Kidney (tissue), 14 donors: ENCODE data around the gene COL4A3. TPM values are rescaled to one million over a fixed set of nuclear protein-coding genes. Genes with fewer than 3 reads are reported as not detected.

Experiments
- DNase-seq, 5 donors: peaks; one replicate each; pipeline ENCODE4 v3.0.0-alpha.2; 2013 to 2020
- FAIRE-seq: peaks from 2 replicates; lab custom pipeline; 2012; peaks lifted over from hg19 to GRCh38; lab: Jason Lieb, UNC
- H3K27ac ChIP-seq, 2 donors: one replicate each; pipeline ENCODE4 v1.7.0; 2013; ENCODE audit warnings: low read depth in 2 of 2, low read length in 2 of 2, inconsistent platforms in 1 of 2
- H3K27me3 ChIP-seq: one replicate; pipeline ENCODE4 v1.7.1; 2013; ENCODE audit warnings: low read length, inconsistent platforms; ENCODE audit not compliant: control insufficient read depth, insufficient read depth
- H3K36me3 ChIP-seq, 3 donors: one replicate each; pipeline versions ENCODE4 v1.7.0 to v1.7.1; 2013; ENCODE audit warnings: low read length in 3 of 3, control low read depth in 1 of 3, inconsistent platforms in 1 of 3; ENCODE audit not compliant: insufficient read depth in 3 of 3, control insufficient read depth in 2 of 3
- H3K4me1 ChIP-seq, 3 donors: one replicate each; pipeline versions ENCODE4 v1.7.0 to v1.7.1; 2013; ENCODE audit warnings: low read length in 3 of 3, inconsistent platforms in 1 of 3, low read depth in 1 of 3; ENCODE audit not compliant: control insufficient read depth in 2 of 3, insufficient read depth in 2 of 3
- H3K4me3 ChIP-seq, 3 donors: one replicate each; pipeline versions ENCODE4 v1.7.0 to v1.8.1; 2013; ENCODE audit warnings: low read length in 3 of 3, control low read depth in 1 of 3, inconsistent platforms in 1 of 3
- H3K9ac ChIP-seq, 3 donors: one replicate each; pipeline versions ENCODE4 v1.7.0 to v1.7.1; 2013; ENCODE audit warnings: low read length in 3 of 3, control low read depth in 1 of 3, inconsistent platforms in 1 of 3
- H3K9me3 ChIP-seq, 3 donors: one replicate each; pipeline versions ENCODE4 v1.7.0 to v1.7.1; 2013; ENCODE audit warnings: low read length in 3 of 3, control low read depth in 1 of 3, inconsistent platforms in 1 of 3; ENCODE audit not compliant: control insufficient read depth in 2 of 3, insufficient read depth in 1 of 3
- intact Hi-C: fragments of 100-400 bp; cut with DNase I; formaldehyde crosslinking; loops from one replicate; pipeline ENCODE4 v1.11.1; 2022
- polyA plus RNA-seq: library from polyadenylated mRNA; stranded (reverse); fragments of 350-450 nt; fragmentation: Illumina TruSeq; extraction: RNeasy Lipid Tissue Mini Kit (QIAGEN cat#74804); gene quantifications from one replicate; pipeline ENCODE4 v1.2.3, GENCODE V29; 2014; ENCODE audit warnings: low read depth, low replicate concordance; ENCODE audit not compliant: insufficient read depth
- total RNA-seq: library from RNA; stranded (reverse); fragmentation: NEBNext Ultra II Directional; extraction: Animal tissue kit (Norgen Biotek cat#: 25700); gene quantifications from one replicate; pipeline ENCODE4 v1.2.1, GENCODE V29; 2021
- TF ChIP-seq, protein P1 (sequence below): IDR thresholded peaks from 3 replicates; pipeline ENCODE4 v1.5.1; 2012; ENCODE audit warnings: mild to moderate bottlenecking, moderate library complexity, borderline replicate concordance; ENCODE audit not compliant: insufficient read depth; ENCODE audit errors: extremely low read depth
- donor health status: control.
- donor health status: control.
- donor health status: control.
- donor health status: control.
- donor health status: control.
- donor health status: DM: yes; HTN: yes; CAD: no.
- donor health status: Normal renal cell carcinoma (clear cell type).

COL4A3 gene
- total and polyA plus RNA-seq, 2 donors from 2014 or later, result 20.8 to 48.8 TPM

DNA sequence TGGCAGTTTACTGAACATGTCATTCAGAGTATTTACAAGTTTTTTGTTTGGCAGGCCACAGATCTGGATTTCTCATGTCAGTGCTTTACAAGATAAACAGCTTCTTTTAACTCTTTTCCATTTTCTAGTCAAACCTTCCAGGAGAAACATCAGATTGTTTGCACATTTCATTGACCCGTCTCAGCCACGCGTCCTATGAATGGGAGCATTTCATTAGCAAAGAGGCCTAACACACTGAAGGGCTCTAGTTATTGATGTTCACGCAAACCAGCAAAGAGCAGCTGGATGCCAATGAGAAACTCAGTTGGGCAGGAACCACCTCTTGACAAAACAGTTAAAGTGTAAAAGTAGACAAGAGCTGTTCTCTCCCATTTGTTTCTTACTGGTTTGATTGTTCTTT is 131.4 kb downstream of the COL4A3 start:
- Histone ChIP-seq H3K27ac (no peak overlapping the region), H3K27me3 (no peaks in the 10 kb centered on the region), H3K4me1 (no peaks in the 10 kb centered on the region), H3K9ac (no peak overlapping the region), H3K36me3 (peaks cover 0 to 11% (median 7%) of the 10 kb centered on the region in 3 donors), H3K9me3 (no peaks in the 10 kb centered on the region), H3K4me3 (no peak overlapping the region)
- FAIRE-seq (no peak), DNase-seq (no peak)
- TF ChIP-seq, protein P1, sequence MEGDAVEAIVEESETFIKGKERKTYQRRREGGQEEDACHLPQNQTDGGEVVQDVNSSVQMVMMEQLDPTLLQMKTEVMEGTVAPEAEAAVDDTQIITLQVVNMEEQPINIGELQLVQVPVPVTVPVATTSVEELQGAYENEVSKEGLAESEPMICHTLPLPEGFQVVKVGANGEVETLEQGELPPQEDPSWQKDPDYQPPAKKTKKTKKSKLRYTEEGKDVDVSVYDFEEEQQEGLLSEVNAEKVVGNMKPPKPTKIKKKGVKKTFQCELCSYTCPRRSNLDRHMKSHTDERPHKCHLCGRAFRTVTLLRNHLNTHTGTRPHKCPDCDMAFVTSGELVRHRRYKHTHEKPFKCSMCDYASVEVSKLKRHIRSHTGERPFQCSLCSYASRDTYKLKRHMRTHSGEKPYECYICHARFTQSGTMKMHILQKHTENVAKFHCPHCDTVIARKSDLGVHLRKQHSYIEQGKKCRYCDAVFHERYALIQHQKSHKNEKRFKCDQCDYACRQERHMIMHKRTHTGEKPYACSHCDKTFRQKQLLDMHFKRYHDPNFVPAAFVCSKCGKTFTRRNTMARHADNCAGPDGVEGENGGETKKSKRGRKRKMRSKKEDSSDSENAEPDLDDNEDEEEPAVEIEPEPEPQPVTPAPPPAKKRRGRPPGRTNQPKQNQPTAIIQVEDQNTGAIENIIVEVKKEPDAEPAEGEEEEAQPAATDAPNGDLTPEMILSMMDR, result no peak
- intact Hi-C loops, result no loop called here

DNA sequence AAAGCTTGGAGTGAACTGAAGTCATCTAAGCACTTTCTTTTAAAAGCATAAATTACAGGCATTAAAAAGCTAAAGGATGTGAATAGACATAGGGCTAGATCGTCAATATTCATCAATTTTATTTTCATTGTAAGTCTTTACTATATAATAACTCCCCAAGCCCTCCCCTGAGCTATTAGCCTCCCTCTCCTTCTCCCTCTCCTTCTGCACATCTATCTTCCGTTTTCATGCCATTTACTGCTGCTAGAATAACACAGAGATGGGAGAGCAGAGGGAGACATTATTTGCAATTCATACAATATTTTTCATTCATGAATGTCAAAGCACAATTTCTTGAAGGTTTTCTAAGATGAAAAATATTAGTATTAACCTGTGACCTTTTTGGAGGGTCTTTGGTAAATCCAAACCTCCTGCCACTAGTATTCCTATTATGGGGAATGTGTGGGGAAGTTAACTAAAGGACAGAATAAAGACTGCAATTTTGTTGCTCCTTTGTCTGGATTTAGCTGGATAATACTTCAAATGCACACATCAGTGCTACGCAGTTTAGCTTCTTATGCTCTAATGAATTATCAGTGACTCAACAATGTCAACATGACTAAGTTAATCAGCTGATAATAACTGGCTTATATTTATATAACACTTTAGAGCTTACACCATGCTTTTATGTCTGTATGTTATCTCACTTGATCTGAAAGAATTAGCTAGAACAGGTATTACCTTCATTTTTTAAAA is 132.4 kb downstream of the COL4A3 start:
- no peak overlapping the region for H3K4me3 ChIP-seq
- DNase-seq, result no peak
- no peak overlapping the region for H3K27ac ChIP-seq
- H3K9me3 ChIP-seq, result no peaks in the 10 kb centered on the region
- FAIRE-seq, result no peak
- intact Hi-C loops, result no loop called here
- H3K9ac ChIP-seq, result no peak overlapping the region
- H3K4me1 ChIP-seq, result no peaks in the 10 kb centered on the region
- H3K36me3 ChIP-seq, result peaks cover 0 to 9% (median 9%) of the 10 kb centered on the region in 3 donors
- TF ChIP-seq, protein P1, result no peak
- no peaks in the 10 kb centered on the region for H3K27me3 ChIP-seq

DNA sequence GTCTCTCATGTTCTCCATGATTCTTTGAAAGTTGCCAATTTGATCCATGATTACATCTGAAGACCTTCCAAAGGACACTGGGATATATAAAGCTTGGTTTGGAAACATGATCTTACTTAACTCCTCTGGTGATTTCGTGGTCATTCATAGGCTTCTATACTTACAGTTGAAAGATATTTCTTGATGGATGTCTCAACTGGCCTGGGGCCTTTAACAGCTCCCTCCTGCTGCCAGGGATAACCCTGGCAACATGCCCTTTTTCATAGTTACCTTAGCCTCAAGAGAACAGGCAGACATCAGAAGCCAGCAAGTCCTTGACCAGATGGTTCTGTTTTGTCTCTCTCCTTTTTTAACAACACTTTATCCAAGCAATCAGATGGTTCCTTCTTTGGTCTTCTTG is 137.1 kb downstream of the COL4A3 start:
- Histone ChIP-seq H3K4me3 (no peak overlapping the region), H3K9me3 (no peaks in the 10 kb centered on the region), H3K4me1 (no peaks in the 10 kb centered on the region), H3K36me3 (peaks cover 0 to 27% (median 14%) of the 10 kb centered on the region in 3 donors), H3K27me3 (no peaks in the 10 kb centered on the region), H3K27ac (no peak overlapping the region), H3K9ac (no peak overlapping the region)
- intact Hi-C loops, result no loop called here
- TF ChIP-seq, protein P1, result no peak
- FAIRE-seq (no peak), DNase-seq (no peak)
